ENCODE measurements around the gene LDB2.
"Not testable (repeated sequence)": the region's sequence is repeated elsewhere in the genome, so short reads cannot be mapped to it uniquely, and the experiment has no call there.

Gene LDB2

DNA sequence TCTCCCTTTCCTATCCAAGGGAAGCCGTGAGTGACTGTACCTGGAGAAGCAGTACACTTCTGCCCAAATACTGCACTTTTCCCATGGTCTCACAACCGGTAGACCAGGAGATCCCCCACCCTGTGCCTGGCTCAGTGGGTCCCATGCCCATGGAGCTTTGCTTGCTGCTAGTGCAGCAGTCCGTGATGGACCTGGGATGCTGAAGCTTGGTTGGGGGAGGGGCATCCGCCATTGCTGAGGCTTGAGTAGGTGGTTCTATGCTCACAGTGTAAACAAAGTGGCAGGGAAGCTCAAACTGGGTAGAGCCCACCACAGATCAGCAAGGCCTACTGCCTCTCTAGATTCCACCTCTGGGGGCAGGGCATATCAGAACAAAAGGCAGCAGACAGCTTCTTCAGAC, 269.6 kb downstream of the LDB2 start:
- DNase-seq = not testable (repeated sequence)

DNA sequence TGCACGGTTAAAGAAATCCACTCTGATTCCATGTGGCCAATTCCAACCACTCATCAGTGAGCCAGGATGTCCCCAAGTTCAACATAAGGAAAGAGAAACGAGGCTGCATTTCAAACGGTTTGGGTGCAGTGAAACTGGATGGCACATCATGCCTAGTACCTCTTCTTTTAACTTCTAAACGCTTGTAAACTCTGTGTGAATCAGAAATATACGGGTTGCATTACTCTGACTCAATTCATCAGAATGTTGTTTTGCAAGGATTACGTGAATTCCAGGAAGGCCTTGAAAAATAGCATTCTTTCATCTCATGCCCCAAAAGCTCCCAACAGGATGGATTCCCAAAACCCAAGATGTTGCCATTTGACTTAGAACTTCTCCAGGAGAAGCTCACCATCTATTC, 270.4 kb downstream of the LDB2 start:
- DNase-seq = no peak

DNA sequence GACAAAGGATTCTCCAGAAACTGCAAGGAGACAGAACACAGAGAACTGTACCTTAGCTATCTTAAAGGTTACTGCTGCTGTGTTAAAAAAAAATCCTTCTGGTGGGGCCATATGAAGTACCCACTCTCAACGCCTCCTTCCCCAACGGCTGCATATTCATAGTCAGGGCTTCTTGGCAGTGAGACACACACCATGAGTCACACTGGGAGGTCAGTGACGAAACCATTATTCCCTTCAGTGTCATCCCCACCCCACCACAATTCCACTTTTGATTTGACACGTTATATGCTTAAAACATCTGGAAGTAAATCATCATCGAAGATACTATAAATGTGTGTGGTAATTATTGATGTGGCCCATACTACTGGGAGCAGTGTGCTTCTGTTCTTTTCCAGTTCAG, 271.5 kb downstream of the LDB2 start:
- no peak for DNase-seq

DNA sequence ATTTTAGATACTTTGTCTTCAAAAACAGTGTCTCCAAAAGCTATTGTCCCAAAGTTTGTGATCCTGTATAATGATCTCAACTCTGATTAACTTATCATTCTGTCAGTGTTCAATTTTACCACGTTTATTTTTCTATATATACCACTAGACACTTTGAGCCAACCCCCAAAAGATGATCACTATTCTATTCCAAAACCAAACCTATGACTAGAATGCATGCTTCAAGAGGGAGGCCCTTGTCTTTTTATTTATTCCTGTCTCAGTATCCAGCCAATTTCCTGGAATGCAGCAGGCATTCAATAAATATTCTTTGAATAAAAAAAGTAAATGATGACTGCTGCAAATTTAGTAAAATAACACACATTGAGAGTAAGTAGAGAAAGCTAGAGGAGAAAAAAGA, 275.6 kb downstream of the LDB2 start:
- no peak for DNase-seq

DNA sequence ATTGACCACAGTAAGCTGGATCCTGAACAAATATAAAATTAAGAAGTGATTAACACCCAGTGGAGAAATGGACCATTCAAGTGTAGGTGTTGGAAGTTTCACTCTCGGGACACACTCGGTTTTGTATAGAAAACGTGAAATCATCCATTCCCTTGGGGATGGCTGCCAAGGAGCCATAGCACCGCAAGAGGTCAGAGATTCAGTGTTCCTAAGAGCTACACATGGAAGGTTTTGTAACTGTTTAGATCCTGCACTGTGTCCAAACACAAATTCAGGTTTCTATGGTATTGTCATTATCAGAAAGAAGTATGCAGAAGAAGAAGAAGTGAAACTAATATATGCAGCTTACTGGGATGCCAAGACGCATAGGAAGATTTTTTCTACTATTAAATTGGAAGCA, 281.0 kb downstream of the LDB2 start:
- DNase-seq = no peak

DNA sequence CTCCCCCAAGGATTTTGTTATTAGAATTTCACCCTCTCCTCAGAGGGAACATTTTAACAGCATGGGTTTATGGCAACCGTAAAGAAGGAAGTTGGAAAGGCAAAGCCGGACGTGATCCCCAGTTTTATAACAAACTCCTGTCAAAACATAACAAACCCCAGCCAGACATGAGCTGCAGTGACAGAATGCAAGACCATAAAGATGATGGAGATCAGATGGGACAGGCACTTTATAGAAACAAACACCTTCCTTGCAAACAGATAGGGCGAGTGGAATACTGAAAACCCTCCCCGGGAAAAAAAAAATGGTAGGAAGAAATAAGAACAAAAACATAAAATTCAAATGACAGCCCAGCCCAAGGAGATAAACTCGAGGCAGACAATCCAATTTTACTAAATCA, 281.4 kb downstream of the LDB2 start:
- DNase-seq = no peak

DNA sequence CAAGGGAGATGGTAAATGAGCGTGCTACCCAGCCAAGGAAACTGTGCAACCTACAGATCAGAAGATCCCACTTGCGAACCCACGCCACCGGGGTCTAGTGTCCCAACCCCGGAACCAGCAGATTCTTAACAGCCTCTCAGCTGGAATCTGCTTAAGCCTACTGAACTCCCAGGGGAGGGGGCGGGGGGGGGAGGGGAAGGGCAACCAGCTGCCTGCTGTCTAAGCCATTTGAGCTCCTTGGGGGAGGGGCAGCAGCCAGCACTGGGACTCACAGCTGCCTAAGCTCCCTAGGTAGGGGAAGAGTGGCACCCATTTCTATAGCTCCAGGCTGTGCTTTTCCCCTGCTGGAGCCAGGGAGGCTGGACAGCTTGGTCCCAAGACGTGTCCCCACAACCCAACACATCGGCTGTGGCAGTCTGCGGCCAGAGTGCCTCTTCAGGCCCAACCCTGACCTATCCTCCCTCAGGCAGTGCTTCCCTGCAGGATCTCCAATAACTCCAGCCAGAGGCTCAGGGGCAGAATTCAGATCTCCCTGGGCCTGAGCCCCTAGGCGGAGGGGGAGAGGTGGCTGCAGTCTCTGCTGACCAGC, 289.2 kb downstream of the LDB2 start:
- DNase-seq = no peak

DNA sequence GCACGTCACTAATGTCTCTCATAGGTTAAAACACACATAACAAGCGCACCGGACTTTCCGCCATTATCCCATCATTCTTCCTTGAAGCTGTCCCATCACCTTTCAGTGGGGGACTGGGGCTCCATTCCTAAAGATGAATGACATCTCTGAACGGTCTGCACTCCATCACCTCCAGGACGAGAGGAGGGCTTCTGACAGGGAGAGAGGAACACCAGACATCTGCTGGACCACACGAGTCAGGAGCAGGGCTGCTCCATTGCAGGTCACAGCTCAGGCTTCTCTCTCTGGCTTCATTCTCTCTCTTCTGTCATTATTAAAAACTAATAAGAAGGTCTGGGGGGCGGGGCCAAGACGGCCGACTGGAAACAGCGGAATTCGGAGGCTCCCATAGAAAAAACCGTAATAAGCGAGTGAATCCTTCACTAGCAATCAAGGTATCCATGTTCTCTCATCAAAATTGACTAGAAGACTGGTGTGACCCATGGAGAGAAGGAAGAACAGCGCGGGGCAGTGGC, 289.8 kb downstream of the LDB2 start:
- DNase-seq = no peak

DNA sequence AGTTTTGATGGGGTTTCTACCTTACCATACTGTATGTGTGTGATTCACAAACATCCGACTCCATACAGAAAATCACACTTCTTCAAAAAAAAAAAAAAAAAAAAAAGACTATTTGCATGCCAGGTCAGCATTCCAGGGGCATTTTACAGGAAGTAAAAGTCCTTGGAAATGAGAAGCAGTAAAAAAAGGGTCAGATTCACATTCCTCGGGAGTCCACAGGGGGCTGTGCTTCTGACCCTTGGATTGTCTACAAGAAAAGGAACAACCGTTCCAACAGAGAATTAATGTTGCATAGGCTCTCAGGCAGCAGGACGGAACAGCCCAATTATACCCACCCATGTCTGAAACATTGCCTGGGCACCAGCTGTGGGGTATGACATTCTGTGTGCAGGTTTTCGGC, 290.3 kb downstream of the LDB2 start:
- no peak for DNase-seq

DNA sequence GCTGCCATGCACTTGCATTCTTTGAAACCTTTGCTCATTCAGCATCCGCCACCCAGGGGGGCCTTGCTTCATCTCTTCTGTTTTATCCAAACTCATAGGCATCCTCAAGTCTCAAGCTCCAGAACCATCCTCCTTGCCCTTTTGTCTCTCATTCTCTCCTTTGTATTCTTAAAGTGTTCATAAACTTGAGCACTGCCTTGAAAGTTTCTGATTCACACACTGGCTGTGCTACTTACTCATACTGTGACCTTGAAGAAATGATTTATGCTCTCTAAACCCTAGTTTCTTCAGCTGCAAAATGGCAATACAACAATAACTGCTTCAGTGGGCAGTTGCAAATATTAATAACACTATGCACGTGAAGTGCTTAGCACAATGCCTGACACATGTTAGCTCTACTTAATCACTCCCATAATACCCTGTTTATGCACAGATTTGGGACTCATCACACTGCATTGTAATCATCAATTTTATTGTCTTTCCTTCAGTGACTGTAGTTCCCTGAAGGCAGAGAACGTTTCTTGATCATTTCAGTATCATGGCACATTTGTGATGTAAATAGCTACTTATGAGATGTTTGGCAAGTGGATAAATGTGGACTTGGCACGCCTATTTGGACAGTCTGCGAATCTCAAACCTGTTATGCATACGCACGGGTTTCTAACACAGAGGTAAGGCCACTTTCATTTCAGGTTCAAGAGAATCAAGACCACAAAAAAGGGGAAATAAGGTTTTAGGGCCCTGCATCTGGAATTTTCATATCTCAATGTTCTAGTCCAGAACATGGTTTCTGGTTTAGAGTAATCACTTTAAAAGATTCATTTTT, 291.0 kb downstream of the LDB2 start:
- DNase-seq = no peak

DNA sequence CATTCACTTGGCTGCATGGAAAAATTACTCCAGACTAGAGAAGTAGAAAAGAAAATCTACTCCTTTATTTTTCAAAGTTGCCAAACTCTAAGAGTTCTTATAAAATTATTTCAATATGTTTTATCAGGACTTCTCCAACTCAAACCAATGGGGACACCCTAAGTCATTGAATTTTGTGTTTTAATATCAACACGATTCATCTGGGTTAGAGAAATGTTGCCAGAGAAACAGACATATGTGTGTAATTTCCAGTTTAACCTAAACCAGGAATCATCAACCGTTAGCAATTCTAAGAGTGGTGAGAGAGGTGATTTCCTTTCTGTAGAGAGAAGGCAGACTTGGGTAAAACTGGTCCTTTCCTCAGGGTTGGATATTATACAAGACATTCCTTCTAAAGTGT, 291.8 kb downstream of the LDB2 start:
- no peak for DNase-seq

DNA sequence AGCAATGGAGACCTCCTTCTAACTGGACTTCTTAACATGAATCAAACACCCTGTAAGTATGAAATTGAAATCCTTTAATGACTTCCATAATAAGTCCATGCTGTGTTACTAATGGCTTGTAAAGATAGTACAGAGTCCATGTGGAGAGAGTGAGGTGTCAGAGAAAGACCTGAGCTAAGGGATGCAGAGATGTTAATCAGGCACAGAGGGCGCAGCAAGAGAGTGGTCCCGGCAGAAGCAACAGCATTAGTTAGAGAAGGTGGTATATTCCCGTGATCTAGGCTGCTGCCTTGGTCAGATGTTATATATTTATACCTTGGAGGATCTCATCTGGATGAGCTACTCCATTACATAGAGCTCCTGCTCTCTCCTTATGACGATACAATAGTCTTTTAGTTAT, 295.3 kb downstream of the LDB2 start:
- DNase-seq = no peak

DNA sequence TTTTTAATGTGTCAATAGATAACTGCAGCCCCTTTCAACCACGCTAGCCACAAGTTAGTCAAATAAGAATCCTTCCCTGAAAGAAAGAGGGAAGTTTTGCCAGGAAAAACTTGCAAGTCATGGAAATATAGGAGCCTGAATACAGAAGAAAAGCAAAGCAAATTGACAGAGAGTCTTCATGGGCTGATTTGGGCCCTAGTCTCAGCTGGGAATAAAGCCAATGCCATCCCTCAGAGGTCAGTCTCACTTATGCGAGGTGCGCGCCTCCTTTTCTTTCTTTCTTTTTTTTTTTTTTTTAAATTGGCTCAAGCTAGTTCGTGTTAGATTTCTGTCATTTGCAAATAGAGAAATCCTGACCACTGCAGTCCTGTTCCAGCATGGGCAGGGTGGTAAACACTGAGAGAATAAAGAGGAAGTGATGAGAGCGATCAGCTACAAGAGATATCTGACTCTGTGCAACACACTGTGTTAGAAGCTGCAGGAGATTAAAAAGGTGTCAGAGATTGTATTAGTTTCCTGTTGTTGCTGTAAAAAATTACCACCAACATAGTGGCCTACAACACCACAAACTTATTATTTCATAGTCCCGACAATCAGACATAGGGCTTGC, 299.7 kb downstream of the LDB2 start:
- no peak for DNase-seq

DNA sequence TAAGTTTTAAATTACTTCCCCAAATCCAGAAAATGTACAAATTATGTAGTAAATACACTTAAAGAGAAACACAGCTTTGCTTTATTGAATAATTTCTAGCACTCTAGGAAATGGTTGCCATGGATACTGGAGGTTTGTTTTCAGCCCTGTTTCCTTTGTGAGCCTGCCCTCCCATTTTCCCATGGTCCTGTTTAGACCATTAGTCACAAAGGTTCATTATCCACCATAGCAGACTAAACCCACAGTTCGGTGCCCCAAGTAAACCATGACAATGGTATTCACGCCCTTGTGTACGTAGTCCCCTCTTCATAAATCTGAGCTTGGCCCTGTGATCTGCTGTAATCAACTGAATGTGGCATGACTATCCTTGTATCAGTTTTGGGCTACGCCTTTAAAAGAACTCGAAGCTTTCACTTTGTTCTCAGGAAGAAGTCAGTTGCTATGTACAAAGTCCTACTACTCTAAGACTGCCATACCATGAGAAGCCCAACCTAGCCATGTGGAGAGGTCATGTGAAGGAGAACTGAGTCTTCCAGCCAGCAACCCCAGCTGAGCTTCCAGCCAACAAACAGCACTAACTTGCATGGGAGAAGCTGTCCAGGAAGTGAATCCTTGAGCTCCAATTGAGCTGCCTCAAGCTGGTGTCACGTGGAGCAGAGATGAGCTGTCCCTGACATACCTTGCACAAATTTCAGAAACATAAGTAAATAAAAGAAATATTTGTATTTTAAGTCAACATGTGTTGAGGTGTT, 300.4 kb downstream of the LDB2 start:
- DNase-seq = no peak

DNA sequence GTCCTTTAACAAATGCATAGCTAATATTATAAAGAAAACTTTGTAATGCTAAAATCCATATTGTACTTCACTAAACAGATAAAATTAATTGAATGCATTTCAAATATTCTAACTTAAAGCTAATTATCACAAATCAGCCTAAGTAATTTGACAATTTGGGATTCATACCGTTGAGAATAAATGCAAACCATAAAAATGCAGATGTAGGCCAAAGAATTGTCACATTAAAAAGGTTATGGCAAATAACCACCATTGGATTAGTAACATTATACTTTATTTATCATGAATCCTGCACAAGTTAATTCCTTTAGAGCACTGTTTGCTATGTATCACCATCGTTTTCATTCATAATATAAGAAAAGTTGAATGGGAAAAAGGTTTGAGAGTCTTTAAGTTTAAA, 301.0 kb downstream of the LDB2 start:
- DNase-seq = no peak

DNA sequence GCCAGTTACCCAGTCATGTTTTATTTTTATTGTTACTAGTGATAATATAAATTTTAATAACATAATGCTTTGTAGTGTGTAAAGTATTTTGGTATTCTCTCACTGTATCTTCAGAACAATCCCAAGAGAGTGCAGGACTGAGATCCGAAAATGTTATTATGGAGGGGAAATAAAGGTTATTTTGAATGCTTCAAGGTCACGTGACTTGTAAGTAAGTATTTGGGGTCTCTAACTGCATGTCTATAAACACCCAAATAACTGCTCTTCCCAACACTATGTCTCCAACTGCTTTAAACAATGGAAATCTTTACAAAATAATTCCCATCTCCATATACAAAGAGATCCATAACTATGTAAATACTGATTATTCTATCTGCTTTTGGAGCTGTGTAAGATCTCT, 302.2 kb downstream of the LDB2 start:
- no peak for DNase-seq

DNA sequence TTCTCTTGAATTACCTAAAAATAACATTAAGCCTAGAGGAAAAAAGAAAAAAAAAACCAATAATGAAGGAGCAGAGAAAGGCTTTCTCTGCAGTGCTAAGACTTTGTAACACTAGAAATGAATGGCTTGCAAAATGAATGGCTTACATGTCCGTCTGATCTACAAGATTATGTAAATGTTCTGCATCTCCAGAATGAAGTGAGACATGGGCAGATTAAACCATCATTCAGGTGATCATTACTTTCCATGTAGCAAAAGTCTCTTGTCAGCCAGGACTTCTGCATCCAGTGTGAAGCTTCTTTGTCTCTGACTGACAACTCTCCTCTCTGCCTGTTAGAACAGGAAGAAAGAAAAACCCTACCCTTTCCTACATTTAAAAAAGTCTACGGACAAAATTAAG, 304.3 kb downstream of the LDB2 start:
- no peak for DNase-seq

DNA sequence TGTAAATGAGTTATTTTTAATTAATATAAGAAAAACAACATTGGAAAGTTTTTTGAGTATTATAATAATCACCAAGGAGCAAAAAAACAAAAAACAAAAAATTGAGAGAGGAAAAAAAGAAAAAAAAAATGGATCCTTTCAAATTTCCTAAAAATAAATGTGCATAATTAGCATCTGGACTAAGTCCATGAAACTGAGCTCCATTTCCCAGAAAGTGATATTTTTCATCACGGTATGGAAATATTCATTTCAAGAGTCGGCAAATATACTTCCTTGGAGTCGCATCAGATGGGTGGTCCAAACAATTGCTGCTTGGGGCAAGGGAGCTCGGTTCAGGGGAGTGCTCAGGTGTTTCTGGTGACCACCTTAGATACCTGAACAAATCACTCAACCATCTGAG, 305.1 kb downstream of the LDB2 start:
- DNase-seq = no peak

DNA sequence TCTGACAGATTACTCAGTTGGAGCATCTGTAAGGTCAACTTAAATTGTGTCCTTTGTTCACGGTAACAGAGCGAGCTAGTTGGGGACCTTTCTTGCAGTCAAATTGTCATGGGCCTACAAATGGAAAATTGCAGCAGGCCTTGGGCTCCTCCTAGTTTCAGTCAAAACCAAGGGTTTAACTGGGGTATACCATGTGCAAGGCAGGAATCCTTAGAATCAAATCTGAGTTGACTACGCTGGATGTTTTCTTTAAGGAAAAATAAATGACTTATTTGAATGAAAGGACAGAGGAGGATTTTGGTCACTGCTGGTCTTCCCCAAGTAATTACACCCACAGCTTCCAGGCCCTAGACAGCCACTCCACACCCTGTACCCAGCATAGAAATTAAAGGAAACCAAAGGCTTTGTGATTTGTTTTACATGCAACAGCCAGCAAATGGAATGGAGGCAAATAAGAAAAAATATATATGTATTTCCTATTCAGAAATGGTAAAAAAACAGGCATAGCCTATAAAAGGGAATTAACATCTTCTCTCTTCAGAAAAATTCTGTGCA, 307.1 kb downstream of the LDB2 start:
- DNase-seq = no peak

DNA sequence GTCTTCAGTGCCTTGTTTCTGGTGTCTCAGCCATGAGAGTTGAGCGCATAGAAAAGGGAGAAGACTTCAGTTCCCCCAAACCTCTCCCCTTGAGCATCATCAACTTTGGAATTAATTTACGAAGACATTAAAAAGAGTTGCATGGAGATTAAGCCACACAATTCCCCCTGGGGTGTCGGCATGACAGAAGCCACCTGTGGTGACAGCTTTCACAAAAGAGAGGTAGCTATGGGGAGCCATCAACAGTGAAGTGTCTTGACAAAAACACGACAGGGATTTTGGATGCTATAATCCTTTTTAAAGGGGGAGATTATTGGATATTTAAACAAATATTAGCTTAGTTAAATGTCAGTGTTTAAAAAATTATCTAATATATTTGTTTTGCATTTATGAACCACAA, 307.6 kb downstream of the LDB2 start:
- no peak for DNase-seq

DNA sequence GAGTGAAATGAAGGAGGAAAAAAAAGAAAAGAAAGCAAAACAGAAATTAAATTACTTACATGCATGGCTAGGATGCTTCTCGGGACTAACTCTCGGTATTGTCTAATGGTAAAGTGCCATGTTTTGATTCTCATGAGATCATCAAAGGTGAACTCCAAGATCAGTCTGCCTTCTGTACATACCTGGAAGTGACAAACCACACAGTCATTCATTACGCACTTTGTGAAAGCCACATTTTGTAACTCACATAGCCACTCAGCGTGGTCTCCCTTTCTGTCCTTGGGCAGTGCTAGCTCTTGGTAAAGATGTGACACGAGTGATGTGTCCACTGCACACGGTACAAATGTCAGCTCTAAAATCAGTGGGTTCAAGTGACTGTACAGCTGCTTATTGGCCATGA, 309.8 kb downstream of the LDB2 start:
- DNase-seq = no peak

DNA sequence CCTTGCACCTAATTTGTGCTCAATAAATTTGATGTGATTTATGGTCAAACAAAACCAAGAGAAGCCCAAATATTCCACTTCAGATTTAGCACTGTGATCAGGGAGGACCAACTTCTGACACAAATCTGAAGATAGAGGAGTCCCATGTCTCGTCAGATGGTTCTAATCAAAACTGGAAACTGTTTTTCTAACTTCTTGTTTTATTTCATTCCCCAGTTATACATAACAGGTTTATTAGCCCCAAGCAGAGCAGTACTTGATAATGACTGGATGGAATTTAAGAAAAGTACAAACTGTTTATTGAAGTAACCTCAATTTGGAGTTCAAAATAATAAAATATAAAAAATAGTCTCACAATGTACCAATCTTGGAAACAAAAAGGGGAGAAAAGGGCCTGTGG, 310.3 kb downstream of the LDB2 start:
- DNase-seq = no peak

DNA sequence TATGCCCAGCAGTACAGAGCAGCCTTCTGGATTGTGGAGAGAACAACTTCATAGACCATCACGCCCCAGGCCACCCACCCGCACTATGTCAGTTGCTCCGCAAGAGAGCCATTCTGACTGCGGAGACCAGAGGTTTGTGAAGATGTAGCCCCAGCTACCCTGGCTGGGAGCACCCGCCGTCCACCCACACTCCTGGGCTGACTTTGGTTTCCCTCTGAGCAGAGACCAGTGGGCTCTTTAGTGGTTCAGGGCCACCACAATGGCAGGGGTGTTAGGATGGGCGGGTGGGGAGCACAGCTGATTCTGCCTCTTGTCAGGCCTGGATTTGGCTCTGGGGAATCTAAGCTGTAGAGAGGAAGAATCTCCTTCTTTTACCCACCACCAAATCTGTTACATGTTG, 313.4 kb downstream of the LDB2 start:
- no peak for DNase-seq

All from AML-193 (cell line).